HUDEP-2 (cell line): ENCODE data around the gene TNFSF4.
"Not testable (repeated sequence)": the region's sequence is repeated elsewhere in the genome, so short reads cannot be mapped to it uniquely, and the experiment has no call there.

ENCODE experiments used
- DNase-seq, 76 experiments: peaks; one replicate each; lab custom pipeline; 2025; ENCODE audit not compliant: unreplicated experiment in 76 of 76; lab: John Stamatoyannopoulos, UW

TNFSF4 gene, protein sequence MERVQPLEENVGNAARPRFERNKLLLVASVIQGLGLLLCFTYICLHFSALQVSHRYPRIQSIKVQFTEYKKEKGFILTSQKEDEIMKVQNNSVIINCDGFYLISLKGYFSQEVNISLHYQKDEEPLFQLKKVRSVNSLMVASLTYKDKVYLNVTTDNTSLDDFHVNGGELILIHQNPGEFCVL

DNA sequence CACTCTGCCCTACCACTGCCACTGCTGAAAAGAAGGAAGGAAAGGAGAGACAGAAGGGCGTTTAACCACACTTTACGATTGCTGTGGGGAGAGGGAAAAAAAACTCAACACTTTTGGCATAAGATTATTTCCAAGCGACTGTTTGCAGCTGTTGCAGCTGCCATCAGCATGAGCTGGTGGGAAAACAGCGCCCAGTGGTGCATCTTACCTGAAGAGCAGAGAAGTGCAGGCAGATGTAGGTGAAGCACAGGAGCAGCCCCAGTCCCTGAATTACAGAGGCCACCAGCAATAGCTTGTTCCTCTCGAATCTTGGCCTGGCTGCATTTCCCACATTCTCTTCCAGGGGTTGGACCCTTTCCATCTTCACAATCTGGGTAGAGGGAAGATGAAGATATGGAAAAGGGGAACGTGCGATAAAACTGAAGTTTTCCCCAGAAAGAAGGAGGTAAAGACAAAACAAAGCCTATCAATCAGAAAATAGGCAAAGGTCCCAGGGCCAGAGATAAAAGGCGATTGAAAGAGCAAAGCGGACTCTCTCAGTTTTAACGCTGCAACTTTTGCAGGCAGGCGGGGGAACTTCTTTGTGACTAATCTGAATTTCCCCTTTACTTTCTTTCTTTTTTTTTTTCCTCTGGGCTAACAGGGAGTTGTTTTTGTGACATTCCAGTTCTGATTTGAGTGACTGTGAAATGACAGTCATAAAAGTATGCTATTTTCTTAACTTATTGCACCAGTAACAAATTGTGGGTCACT is at the start of gene TNFSF4:
Gene TNFSF4, minus strand, starts transcription at position 516 of the 753 bp plus-strand sequence. Its CDS starts 155 bp downstream, at position 361.
- DNase-seq = no peak

DNA sequence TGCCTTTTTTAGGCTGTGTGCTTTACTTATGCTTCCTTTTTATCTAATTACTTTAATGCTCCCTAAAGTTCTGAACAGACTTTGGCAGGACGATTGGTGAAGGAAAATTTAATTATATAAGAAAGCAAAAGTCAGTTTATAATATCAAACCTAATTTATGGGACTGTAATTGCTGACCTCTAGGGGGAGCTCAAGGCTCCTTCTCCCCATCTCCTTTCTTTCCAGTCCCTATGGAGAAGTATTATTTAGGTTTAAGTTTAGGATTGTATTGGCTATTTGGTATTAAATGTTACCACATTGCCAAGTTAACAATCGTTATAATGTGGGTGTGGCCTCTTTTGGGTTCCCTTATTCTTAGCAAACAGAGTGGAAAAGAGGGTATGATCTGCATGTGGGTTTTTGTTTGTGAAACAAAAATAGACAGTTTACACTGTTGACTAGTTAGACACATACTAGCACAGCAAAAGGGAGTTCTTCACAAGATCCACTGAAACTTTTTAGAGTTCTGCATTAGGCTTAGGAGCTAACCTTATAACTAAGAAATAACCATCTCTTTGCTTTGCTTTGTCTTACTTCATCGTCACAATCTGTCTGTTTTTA is 48.2 kb upstream of the TNFSF4 start:
- DNase-seq = peak in 11 of 76 experiments; percentile 1 to 37 (median 12)

DNA sequence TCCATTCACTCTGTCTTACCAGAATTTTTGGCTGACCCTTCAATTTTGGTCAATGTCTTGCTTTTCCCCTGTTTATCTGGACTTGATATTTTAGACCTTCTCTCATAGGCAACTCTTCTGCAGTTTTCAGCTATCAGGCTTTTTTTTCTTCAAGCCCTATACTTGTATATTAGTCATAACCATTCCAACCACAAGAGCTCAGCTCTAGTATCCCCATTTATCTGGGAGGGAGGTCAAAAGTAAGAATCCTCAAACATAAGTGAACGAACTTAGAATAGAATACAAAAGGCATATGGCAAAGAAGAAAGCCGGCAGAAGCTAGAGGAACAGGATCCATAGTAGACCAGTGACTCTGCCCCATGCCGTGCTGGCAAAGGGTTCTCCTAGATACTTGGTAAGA is 45.9 kb upstream of the TNFSF4 start:
- no peak for DNase-seq

DNA sequence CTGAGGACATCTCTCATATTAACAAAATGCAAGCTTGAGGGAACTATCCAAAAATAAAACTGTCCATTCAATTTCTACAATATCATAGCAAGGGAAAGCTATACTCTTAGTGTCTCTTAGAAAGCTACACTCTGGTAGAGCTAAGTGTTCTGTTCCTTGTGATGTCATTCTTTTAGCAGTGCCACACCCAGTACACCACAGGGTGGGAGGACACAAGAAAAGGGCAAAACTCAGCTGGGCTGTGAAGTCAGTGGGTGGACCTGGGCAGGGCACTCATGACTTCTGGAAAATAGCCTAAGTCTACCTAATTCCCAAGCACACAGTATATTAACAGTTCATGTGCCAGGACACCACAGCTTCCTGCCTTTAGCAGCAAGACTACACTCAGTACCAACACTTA is 42.2 kb upstream of the TNFSF4 start:
- peak in 8 of 76 experiments; percentile 3 to 15 (median 7) for DNase-seq

DNA sequence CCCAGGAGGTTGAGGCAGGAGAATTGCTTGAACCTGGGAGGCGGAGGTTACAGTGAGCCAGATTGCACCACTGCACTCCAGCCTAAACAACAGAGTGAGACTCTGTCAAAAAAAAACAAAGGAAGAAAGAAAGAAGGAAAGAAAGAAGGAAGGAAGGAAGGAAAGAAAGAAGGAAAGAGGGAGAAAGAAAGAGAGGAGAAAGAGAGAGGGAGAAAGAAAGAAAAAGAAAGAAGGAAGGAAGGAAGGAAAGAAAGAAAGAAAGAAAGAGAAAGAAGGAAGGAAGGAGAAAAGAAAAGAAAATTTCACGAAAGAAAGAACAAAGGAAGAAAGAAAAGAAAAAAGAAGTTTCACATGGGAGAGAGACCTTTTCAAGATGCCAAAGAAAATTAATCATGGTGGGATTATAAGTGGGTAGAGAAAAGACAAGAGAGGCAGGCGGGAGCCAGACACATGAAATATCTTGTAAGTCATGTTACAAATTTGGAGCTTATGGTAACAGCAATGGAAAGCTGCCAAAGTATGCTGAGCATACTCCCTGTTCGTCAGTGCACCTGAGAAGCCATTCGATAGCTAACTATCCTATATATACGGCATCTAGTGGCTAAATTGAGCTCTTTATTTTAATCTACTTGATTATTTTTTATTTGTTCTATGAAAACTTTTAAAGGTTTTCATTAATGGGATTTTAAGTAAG is 41.3 kb upstream of the TNFSF4 start:
- DNase-seq = no peak

DNA sequence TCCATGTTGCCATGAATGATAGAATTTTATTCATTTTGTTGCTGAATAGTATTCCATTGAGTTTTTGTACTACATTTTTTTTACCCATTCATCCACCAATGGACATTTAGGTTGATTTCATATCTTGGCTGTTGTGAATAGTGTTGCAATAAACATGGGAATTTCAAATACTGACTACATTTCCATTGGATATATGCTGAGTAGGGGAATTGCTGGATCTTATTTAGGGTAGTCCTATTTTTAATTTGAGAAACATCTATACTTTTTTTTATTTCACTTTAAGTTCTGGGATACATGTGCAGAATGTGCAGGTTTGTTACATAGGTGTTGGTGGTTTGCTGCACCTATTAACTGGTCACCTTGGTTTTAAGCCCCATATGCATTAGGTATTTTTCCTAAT is 38.8 kb upstream of the TNFSF4 start:
- no peak for DNase-seq

DNA sequence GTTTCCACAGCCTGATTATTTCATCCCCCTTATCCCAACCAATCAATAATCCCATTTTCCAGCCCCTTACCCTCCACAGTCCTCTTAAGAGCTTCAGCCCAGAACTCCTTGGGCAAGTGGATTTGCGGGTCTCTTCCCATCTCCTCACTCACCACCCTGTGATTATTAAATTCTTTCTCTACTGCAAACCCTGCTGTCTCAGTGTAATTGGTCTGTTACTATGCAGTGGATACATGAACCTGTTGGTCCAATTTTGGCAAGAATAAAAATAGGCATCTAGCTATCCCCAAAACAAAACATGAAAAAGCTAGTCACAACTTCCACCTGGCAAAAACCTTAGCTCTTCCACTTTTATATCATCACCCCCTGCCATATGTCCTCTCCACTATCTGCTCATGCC is 36.2 kb upstream of the TNFSF4 start:
- no peak for DNase-seq

DNA sequence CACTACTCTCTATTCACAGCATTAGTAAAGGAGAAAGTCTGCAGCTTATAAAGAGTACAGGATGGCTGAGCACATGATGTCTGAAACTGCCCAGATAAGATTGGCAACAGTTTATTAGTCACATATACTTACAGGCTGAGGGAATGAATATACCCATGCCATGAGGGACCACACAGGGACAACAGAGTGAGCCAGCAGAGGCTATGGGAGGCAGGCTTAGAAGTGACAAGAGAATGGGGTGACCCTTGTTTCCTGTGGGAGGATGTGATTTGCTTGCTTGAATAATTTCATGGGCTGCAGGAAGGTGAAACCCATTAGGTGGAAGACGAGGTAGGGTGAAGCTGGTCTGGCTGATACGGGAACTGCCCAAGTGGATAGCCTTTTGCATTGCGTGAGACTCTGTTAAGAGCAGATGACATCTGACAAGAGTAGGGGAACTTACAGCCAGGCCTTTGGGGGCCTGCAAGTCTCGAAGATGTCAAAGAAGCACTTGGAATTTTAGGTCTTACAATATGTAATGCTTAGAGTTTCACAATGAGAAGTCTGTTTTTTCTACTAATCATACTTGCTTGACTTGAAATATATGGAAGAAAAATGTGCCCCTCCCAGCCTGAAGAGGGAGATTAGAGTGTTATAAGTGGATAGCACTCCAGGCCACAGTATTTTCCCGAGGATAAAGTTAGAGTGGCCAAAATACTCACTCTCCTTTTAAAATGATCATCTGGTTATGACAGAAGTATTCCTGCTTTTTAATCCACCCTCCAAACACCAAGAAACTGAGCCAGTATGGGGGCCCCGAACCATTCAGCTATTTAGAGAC is 34.6 kb upstream of the TNFSF4 start:
- DNase-seq = no peak

DNA sequence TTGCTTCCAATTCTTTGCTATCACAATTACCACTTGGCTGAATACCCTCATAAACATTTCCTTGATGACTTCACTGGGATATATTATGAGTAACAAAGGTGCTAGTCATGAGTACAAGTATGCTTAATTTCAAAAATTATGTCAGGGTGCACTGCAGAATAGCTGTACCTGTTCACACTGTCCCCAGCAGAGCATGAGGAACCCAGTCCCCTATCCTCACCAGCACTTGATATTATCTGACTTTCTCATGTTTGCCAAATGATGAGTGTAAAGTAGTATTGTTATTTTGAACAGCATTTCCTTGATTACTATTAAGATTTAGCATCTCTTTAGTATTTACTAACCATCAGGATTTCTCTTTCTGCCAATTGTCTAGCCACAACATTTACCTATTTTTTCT is 33.5 kb upstream of the TNFSF4 start:
- no peak for DNase-seq

DNA sequence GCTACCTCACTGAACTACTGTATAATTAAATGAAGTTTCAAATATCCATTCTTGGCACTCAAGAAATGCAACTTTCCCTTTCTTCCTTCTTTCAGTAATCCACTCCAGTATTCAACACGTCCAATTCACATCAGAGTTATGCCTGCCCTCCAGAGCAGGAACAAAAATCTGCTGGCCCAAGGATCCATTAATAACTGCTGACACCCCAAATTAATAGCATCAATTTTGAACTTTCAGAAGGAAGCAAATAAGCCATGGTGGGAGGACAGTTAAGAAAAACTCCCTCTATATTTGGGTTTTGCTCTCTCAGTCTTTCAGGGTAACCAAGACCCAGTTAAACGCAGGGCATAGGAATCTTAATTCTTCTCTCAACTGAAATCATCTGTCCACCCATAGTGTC is 31.9 kb upstream of the TNFSF4 start:
- no peak for DNase-seq

DNA sequence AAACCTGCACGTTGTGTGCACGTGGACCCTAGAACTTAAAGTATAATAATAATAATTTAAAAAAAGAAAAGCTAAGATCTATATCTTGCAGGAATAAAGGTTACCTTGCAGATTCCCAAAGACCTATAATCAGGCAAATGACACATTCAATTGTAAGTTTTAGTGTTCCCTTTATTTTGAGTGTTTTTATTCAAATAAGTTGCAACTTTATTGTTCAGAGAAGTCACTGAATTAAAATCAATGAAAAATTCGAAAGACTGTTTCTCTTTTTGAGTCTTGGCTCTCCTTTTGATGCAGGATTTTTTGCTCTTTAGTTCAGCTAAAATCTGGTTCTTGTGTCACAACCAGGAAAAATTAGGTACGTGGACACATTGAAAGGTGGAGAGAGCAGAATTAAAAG is 27.8 kb upstream of the TNFSF4 start:
- DNase-seq = no peak

DNA sequence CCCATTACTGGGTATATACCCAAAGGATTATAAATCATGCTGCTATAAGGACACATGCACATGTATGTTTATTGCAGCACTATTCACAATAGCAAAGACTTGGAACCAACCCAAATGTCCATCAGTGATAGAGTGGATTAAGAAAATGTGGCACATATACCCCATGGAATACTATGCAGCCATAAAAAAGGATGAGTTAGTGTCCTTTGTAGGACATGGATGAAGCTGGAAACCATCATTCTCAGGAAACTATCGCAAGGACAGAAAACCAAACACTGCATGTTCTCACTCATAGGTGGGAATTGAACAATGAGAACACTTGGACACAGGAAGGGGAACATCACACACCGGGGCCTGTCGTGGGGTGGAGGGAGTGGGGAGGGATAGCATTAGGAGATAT is 27.3 kb upstream of the TNFSF4 start:
- not testable (repeated sequence) for DNase-seq

DNA sequence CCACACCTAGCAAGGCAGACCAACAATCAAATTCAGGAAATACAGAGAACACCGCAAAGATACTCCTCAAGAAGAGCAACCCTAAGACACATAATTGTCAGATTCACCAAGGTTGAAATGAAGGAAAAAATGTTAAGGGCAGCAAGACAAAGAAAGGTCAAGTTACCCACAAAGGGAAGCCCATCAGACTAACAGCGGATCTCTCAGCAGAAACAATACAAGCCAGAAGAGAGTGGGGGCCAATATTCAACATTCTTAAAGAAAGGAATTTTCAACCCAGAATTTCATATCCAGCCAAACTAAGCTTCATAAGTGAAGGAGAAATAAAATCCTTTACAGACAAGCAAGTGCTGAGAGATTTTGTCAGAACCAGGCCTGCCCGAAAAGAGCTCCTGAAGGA is 21.9 kb upstream of the TNFSF4 start:
- not testable (repeated sequence) for DNase-seq

DNA sequence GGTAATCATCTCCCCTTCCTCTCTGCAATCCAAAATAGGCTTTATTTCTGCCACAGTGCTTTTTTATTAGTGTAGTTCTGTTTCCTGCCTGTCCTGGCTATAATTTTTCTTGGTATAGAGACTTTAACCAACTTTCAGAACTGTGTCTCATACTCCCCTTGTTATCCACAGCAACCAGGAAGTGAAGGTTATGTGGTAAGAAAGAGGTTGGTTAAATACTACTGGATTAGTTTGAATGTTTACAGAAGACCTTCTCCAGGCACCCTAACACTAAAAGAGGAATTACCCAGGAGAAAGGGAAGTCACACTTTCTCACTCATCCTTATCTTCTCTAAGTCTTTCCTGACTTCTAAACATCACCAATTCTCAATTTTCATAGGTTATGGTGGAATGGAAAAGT is 17.8 kb upstream of the TNFSF4 start:
- no peak for DNase-seq

DNA sequence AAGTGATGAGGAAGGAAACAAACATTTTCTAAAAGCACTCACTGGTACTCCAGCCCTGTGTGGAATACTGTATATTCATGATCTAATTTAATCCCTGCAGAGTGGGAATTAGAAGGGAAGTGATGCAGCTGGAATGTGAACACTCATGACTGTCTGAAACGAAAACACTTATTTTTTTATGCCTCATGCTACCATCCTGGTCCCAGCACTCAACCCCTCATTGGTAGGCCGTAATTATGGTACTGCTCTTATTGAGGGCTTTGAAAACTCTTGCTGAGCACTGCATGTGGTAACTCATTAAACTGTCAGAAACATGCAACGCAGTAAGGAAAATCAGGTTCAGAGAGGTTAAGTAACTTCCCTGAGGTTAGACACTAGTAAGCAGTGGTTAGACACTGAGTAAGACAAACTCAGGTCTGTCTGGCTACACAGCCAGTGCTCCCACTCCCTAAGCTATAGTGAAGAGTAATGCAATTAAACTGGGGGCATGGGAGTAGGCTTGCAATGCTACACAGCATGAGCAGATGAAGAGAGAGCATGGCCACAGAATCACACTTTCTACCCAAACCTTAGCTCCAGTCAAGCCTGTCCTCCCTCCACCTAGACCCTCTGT is 17.3 kb upstream of the TNFSF4 start:
- no peak for DNase-seq

DNA sequence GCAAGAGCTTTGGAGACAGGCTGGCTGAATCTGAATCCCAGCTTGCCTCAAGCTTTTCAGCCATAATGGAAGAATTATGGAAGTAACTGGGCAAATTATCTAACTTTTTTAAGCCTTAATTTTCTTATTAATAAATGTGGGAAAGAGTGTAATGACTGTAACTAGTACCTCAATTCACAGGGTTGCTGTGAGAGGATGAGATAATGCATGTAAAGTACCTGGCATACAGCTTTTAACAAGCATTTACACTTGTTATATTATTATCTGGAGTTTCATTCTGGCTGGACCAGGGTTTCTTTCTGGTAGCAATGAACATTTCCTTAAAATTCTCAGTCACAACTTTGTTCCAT is 15.9 kb upstream of the TNFSF4 start:
- no peak for DNase-seq

DNA sequence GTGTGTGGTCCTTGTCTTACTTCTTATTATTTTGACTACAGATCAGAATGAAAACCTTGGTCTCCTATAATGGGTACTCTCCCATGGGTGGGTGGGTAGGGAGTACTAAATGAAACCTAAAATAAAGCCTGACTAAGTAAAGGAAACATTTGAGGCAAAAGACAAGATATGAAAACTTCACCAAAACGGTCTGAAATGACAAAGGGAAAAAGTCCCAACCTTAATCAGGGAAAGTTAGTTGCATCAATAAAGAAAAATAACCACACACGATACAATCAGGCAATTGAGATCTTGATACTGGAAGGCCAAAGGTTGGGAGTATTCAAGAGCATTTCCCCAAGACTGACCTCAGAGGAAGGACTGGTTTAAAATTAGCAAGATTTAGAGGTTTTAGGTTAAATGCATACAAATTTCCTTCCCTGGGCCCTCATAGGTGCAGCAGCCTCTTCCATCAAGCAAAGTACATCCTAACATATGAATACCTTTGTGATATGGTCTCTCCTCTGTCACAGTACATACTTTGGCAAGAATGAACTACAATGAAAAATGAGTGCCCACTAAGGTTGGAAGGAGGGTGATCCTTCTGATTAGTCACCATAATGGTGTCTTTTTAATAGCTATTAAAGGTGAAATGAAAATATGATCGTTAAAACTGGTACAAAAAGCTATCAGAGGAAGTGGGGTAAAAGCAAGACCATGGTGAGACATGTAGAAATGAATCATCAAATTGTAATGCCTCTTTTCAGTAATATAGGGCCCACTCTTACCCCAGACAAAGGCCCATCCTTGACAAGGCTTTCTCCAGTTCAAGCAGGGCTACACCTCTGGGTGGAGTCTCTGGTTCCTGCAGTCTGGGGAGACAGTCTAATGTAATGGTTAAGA is 15.3 kb upstream of the TNFSF4 start:
- no peak for DNase-seq

DNA sequence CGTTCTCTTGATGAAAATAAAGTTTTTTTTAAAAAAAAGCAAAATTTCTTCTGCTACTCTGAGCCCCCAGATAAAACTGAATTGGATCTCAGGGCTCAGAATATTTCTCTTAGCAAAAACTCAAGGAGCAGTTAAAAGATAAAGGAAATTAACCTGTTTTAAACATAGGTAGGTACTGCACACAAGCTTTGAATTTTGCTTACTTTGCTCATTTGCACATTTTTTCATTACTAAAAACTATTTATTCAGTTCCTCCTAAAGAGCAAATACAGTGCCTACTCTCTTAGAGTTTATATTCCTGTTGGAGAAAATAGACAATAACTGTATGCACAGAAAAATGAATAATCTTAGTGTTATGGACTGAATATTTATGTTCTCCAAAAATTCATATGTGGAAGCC is 13.0 kb upstream of the TNFSF4 start:
- DNase-seq = no peak

DNA sequence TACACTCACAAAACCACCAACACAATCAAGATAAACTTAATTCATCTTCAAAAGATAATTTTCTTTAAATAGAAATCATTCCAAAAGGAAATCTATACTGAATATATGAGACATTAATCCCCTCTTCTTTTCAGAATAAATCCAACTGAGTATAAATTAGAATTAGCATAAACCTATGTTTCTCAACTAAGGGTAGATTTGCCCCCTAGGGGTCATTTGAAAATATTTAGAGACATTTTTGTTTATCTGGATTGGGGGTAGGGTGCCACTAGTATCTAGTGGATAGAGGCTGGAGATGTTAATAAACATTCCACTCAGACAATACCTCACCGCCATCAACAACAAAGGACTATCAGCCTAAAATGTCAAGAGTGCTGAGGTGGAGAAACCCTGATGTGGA is 6.5 kb upstream of the TNFSF4 start:
- DNase-seq = no peak
